Spleen (tissue), 7 donors: ENCODE measurements around the gene ACER3.

Experiments
- CTCF ChIP-seq, 11 experiments: fragments of 200-600 bp in 7 of 11; fragments of 450-650 bp in 4 of 11; sonication (generic) in 4 of 11; IDR thresholded peaks in 8 of 11; conservative IDR thresholded peaks in 3 of 11; 1 replicate in 7 of 11; 2 replicates in 4 of 11; pipeline versions ENCODE4 v1.4.0 to v1.8.0; 2016 to 2021; ENCODE audit warnings: antibody characterized with exemption in 11 of 11, inconsistent platforms in 4 of 11, mild to moderate bottlenecking in 1 of 11
- POLR2AphosphoS5 ChIP-seq, 3 donors: sonication (generic); formaldehyde crosslinking; IDR thresholded peaks; one replicate each; pipeline ENCODE4 v1.5.1; 2017; ENCODE audit warnings: antibody characterized with exemption in 3 of 3
- donor health status: DM: no; HTN: no; CAD: no; lungs with moderate emphysema.
- donor health status: DM: no; HTN: no; CAD: no.
- donor health status: DM: no; HTN: no; CAD: no.

GRCh38 chr11:76916712-76917111, 56.0 kb downstream of the ACER3 start:
- TF ChIP-seq POLR2AphosphoS5 (IDR thresholded peaks at IDR 0.05) (no peak), CTCF (IDR thresholded peaks at IDR 0.05 in 8 of 11, conservative IDR thresholded peaks at IDR 0.05 in 3 of 11) (no peak)
